ENCODE measurements around the gene MYO3B. TPM values are rescaled to one million over a fixed set of nuclear protein-coding genes. Genes with fewer than 3 reads are reported as not detected.

Gene MYO3B
- total RNA-seq, 1 donor from 2014 or later, result 0.05 TPM

DNA sequence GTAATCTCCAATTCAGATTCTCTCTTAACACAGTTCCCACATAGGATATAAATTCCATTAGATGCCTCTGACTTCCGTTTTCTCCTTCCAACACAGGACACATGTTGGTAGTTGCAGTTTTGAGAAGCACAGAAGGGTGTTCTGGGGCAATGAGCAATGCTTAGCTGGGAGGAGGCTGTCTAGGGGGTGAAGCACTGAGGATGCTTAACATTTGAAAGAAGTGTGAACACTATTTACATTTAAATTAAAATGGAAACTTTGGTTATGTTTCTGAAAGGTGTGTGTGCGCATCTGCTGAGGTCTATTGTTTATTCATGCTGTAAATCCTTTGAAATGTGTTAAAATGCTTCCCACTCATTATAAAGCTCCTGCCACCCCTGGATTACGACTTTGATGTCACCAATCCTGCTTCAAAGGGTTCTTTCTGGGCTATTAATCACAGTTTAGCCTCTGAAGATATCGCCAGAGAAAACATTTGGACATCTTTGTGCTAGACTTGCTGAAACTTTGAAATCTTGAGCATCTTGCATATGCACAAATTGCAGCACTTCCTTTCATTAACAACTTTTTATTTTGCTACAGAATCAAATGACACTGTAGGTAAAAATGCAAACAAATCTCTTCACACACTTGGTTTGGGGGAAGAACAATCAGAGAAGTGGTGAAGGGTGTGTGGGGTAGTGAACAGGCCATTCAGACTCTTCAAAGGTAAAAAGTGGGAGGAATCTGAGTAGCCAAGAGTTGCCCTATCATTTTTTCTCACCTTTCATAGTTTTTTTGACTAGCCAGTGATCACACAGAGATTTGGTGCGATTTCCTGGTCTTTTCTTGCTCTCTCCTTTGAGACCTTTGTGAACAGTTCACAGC, 258.4 kb downstream of the MYO3B start:
- Histone ChIP-seq H3K27me3 (ENCODE audit: low read depth) (peaks cover 31% of the 10 kb centered on the region), H3K36me3 (no peaks in the 10 kb centered on the region), H3K4me3 (no peak overlapping the region), H3K27ac (replicated peaks) (no peak overlapping the region), H3K9me3 (replicated peaks) (no peaks in the 10 kb centered on the region), H3K4me1 (no peaks in the 10 kb centered on the region)
- intact Hi-C loops (cut with micrococcal nuclease), result no loop called here
- no peak for DNase-seq
- TF ChIP-seq, protein P1, sequence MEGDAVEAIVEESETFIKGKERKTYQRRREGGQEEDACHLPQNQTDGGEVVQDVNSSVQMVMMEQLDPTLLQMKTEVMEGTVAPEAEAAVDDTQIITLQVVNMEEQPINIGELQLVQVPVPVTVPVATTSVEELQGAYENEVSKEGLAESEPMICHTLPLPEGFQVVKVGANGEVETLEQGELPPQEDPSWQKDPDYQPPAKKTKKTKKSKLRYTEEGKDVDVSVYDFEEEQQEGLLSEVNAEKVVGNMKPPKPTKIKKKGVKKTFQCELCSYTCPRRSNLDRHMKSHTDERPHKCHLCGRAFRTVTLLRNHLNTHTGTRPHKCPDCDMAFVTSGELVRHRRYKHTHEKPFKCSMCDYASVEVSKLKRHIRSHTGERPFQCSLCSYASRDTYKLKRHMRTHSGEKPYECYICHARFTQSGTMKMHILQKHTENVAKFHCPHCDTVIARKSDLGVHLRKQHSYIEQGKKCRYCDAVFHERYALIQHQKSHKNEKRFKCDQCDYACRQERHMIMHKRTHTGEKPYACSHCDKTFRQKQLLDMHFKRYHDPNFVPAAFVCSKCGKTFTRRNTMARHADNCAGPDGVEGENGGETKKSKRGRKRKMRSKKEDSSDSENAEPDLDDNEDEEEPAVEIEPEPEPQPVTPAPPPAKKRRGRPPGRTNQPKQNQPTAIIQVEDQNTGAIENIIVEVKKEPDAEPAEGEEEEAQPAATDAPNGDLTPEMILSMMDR (IDR thresholded peaks at IDR 0.05; ENCODE audit: borderline replicate concordance), result no peak

DNA sequence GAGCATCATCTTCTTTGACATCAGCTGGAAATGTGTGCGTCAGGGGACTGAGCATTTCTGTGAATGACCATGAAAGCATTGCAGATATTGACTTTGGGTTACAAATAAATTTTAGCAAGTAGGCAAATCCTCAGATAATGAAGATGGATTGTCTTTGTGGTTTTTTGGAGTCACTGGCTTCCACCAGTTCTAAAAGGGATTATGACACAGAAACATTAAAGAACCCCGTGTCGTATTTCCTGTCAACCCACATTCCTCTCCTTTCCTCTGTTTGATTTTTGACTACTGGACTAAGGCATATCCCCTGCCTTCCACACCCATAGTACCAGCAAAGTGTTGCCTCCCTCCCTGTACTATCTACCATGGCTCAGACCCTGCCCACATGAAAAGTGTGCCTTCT, 268.1 kb downstream of the MYO3B start:
- H3K27ac ChIP-seq (replicated peaks), result no peak overlapping the region
- TF ChIP-seq, protein P1 (IDR thresholded peaks at IDR 0.05; ENCODE audit: borderline replicate concordance), result no peak
- H3K27me3 ChIP-seq (ENCODE audit: low read depth), result peaks cover 5% of the 10 kb centered on the region
- intact Hi-C loops (cut with micrococcal nuclease), result no loop called here
- no peaks in the 10 kb centered on the region for H3K4me1 ChIP-seq
- H3K4me3 ChIP-seq, result no peak overlapping the region
- H3K36me3 ChIP-seq, result no peaks in the 10 kb centered on the region
- peaks cover 4% of the 10 kb centered on the region for H3K9me3 ChIP-seq (replicated peaks)
- no peak for DNase-seq

DNA sequence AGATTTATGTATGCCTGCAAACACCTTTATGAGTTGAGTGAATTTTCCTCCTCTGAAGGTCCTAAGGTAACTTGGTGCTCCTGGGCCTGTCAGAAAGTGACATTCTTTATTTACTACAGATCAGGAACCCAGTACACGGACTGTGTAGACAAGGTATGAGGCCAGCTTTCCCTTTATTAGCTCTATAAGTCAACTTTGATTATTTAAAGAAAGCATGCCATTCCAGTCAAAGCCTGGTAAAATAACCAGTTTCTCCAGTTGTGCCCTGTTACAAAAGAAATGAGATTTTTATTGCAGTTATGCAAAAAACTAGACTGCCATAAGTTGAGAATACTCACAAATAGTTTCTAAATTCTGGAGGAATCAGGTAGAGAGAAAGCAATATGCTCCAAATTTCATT, 271.1 kb downstream of the MYO3B start:
- TF ChIP-seq, protein P1 (IDR thresholded peaks at IDR 0.05; ENCODE audit: borderline replicate concordance), result no peak
- Histone ChIP-seq H3K27ac (replicated peaks) (no peak overlapping the region), H3K4me3 (no peak overlapping the region), H3K36me3 (no peaks in the 10 kb centered on the region), H3K9me3 (replicated peaks) (peaks cover 4% of the 10 kb centered on the region), H3K27me3 (ENCODE audit: low read depth) (peaks cover 5% of the 10 kb centered on the region), H3K4me1 (no peaks in the 10 kb centered on the region)
- DNase-seq, result no peak
- intact Hi-C loops (cut with micrococcal nuclease), result no loop called here

DNA sequence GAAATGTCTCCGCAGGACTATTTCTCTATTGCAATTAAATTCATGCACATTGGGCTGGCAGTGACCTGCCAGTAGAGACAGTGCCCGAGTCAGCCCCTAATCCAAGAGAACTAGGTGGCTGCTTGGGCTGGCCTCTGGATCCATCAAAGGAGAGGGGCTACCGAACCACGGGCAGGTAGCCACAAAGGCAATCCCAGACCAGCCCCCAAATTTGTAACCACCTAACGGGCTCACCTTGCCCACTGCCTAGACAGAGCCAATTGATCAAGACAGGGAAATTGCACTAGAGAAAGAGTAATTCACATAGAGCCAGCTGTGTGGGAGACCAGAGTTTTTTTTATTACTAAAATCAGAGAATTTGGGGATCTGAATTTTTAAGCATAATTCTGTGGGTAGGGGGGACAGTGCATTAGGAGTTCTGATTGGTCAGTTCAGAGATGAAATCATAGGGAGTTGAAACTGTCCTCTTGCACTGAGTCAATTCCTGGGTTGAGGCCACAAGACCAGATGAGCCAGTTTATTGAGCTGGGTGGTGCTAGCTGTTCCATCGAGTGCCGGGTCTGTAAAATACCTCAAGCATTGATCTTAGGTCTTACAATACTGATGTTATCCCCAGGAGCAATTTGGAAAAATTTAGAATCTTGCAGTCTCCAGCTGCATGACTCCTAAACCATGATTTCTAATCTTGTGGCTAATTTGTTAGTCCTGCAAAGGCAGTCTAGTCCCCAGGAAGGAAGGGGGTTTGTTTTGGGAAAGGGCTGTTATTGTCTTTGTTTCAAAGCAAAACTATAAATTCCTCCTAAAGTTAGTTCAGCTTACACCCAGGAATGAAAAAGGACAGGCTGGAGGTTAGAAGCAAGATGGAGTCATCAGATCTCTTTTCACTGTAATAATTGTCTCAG, 276.8 kb downstream of the MYO3B start:
- H3K27me3 ChIP-seq (ENCODE audit: low read depth), result no peaks in the 10 kb centered on the region
- no peak for DNase-seq
- TF ChIP-seq, protein P1 (IDR thresholded peaks at IDR 0.05; ENCODE audit: borderline replicate concordance), result no peak

DNA sequence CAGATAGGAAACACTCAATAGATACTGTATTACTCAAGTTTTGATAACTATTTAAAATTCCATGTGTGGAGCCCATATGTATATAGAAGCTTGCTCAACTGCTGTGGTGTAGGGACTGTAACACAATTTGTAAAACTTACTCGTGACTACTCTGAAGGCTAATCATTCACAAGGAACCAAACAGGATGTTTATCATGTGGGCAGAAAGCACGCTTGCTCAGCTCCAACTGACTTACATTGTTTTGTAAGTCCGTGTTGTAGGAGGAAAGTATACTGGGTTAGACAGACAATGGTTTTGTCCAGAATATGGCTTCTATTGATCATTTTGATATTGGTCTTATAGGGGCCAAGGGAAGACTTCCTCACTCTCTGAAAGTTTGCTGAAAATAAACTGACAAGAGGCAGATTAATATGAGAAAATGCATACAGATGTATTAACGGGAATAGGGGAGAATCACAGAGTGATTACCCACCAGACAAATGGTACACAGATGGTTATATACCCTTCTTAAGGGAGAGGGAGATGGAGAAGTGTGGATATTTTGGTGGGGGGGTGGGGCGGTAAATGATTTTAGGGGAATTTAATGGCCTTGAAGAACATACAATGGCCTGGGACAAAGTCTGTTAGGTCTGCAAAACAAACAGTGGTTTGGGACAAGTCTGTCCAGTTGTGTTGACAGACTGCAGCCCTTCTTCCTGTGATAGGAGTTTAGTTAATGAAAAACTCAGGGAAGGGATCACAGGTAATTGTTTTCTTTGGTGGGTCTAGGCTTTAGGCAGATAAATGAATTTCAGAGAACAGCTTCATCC, 277.9 kb downstream of the MYO3B start:
- no peaks in the 10 kb centered on the region for H3K36me3 ChIP-seq
- TF ChIP-seq, protein P1 (IDR thresholded peaks at IDR 0.05; ENCODE audit: borderline replicate concordance), result no peak
- H3K4me3 ChIP-seq, result no peak overlapping the region
- H3K27me3 ChIP-seq (ENCODE audit: low read depth), result no peaks in the 10 kb centered on the region
- H3K27ac ChIP-seq (replicated peaks), result no peak overlapping the region
- no peak for DNase-seq
- no peaks in the 10 kb centered on the region for H3K9me3 ChIP-seq (replicated peaks)
- intact Hi-C loops (cut with micrococcal nuclease), result no loop called here
- no peaks in the 10 kb centered on the region for H3K4me1 ChIP-seq

More for the DNA sequence above, 276.8 kb downstream of the MYO3B start:
- H3K36me3 ChIP-seq, result no peaks in the 10 kb centered on the region
- H3K4me3 ChIP-seq, result no peak overlapping the region
- intact Hi-C loops (cut with micrococcal nuclease), result no loop called here
- H3K4me1 ChIP-seq, result no peaks in the 10 kb centered on the region
- no peak overlapping the region for H3K27ac ChIP-seq (replicated peaks)
- no peaks in the 10 kb centered on the region for H3K9me3 ChIP-seq (replicated peaks)
